ENCODE measurements around the gene PRDM5. TPM values are rescaled to one million over a fixed set of nuclear protein-coding genes. Genes with fewer than 3 reads are reported as not detected.
A peak's percentile ranks its signal among the peaks of the same experiment; 100 is the strongest.

Gene PRDM5
- total RNA-seq, result not detected in 2 replicates

GRCh38 chr4:120922381-120923206 is at the start of gene PRDM5:
PRDM5 (minus strand) TSS chr4:120922726; CDS start chr4:120922608, 118 bp downstream.
- no peaks in the 10 kb centered on the region for H3K9me3 Mint-ChIP-seq
- H3K27me3 Mint-ChIP-seq (ENCODE audit: insufficient read depth), result peaks cover 52% of the 10 kb centered on the region
- peak within 1 kb of the TSS; percentile 60 for H3K27ac Mint-ChIP-seq
- DNase-seq (ENCODE audit: low spot score), result peak; percentile 3
- H3K4me1 Mint-ChIP-seq (ENCODE audit: low read depth), result peaks cover 11% of the 10 kb centered on the region
- H3K36me3 Mint-ChIP-seq (ENCODE audit: low read depth), result peaks cover 4% of the 10 kb centered on the region
- H3K4me3 Mint-ChIP-seq, result peak within 1 kb of the TSS; percentile 86
- intact Hi-C loops (cut with micrococcal nuclease), result loop anchor here (1.0 to 5.0 kb wide), 3 partner anchors 105 to 148 kb away; no protein-coding TSS in a partner anchor

GRCh38 chr4:120971884-120972283 is 49.4 kb upstream of the PRDM5 start:
- H3K27ac Mint-ChIP-seq, result no peak overlapping the region
- no peaks in the 10 kb centered on the region for H3K4me1 Mint-ChIP-seq (ENCODE audit: low read depth)
- no peaks in the 10 kb centered on the region for H3K9me3 Mint-ChIP-seq
- H3K36me3 Mint-ChIP-seq (ENCODE audit: low read depth), result no peaks in the 10 kb centered on the region
- intact Hi-C loops (cut with micrococcal nuclease), result no loop called here
- no peak overlapping the region for H3K4me3 Mint-ChIP-seq
- DNase-seq (ENCODE audit: low spot score), result no peak
- no peaks in the 10 kb centered on the region for H3K27me3 Mint-ChIP-seq (ENCODE audit: insufficient read depth)

- H3K27ac Mint-ChIP-seq, result no peak overlapping the region
- no peak overlapping the region for H3K4me3 Mint-ChIP-seq
- no peak for DNase-seq (ENCODE audit: low spot score)
- no peaks in the 10 kb centered on the region for H3K9me3 Mint-ChIP-seq
- peaks cover 9% of the 10 kb centered on the region for H3K27me3 Mint-ChIP-seq (ENCODE audit: insufficient read depth)
- H3K36me3 Mint-ChIP-seq (ENCODE audit: low read depth), result no peaks in the 10 kb centered on the region
- no peaks in the 10 kb centered on the region for H3K4me1 Mint-ChIP-seq (ENCODE audit: low read depth)
- intact Hi-C loops (cut with micrococcal nuclease), result no loop called here
Measured at GRCh38 chr4:120965938-120966337, 43.4 kb upstream of the PRDM5 start.

GRCh38 chr4:120964596-120964995 is 42.1 kb upstream of the PRDM5 start:
- Mint-ChIP-seq H3K4me1 (ENCODE audit: low read depth) (no peaks in the 10 kb centered on the region), H3K27ac (no peak overlapping the region), H3K9me3 (no peaks in the 10 kb centered on the region), H3K36me3 (ENCODE audit: low read depth) (no peaks in the 10 kb centered on the region), H3K4me3 (no peak overlapping the region), H3K27me3 (ENCODE audit: insufficient read depth) (peaks cover 9% of the 10 kb centered on the region)
- no peak for DNase-seq (ENCODE audit: low spot score)
- intact Hi-C loops (cut with micrococcal nuclease), result no loop called here

- intact Hi-C loops (cut with micrococcal nuclease), result no loop called here
- H3K27ac Mint-ChIP-seq, result no peak overlapping the region
- H3K27me3 Mint-ChIP-seq (ENCODE audit: insufficient read depth), result peaks cover 9% of the 10 kb centered on the region
Measured at GRCh38 chr4:120963449-120963848, 40.9 kb upstream of the PRDM5 start.

GRCh38 chr4:120960656-120961267 is 38.2 kb upstream of the PRDM5 start:
- H3K4me3 Mint-ChIP-seq, result no peak overlapping the region

More at GRCh38 chr4:120963449-120963848, 40.9 kb upstream of the PRDM5 start:
- Mint-ChIP-seq H3K4me3 (no peak overlapping the region), H3K4me1 (ENCODE audit: low read depth) (no peaks in the 10 kb centered on the region), H3K9me3 (no peaks in the 10 kb centered on the region), H3K36me3 (ENCODE audit: low read depth) (no peaks in the 10 kb centered on the region)
- DNase-seq (ENCODE audit: low spot score), result no peak

GRCh38 chr4:120948382-120948781 is 25.9 kb upstream of the PRDM5 start:
- Mint-ChIP-seq H3K4me3 (no peak overlapping the region), H3K27me3 (ENCODE audit: insufficient read depth) (no peaks in the 10 kb centered on the region), H3K36me3 (ENCODE audit: low read depth) (no peaks in the 10 kb centered on the region), H3K9me3 (peaks cover 20% of the 10 kb centered on the region), H3K4me1 (ENCODE audit: low read depth) (no peaks in the 10 kb centered on the region), H3K27ac (no peak overlapping the region)
- DNase-seq (ENCODE audit: low spot score), result no peak
- intact Hi-C loops (cut with micrococcal nuclease), result no loop called here

More at GRCh38 chr4:120960656-120961267, 38.2 kb upstream of the PRDM5 start:
- Mint-ChIP-seq H3K9me3 (no peaks in the 10 kb centered on the region), H3K4me1 (ENCODE audit: low read depth) (no peaks in the 10 kb centered on the region), H3K27me3 (ENCODE audit: insufficient read depth) (peaks cover 9% of the 10 kb centered on the region), H3K27ac (no peak overlapping the region), H3K36me3 (ENCODE audit: low read depth) (no peaks in the 10 kb centered on the region)
- no peak for DNase-seq (ENCODE audit: low spot score)
- intact Hi-C loops (cut with micrococcal nuclease), result no loop called here

- DNase-seq (ENCODE audit: low spot score), result no peak
- intact Hi-C loops (cut with micrococcal nuclease), result no loop called here
- Mint-ChIP-seq H3K27ac (no peak overlapping the region), H3K4me3 (no peak overlapping the region), H3K9me3 (peaks cover 8% of the 10 kb centered on the region), H3K27me3 (ENCODE audit: insufficient read depth) (peaks cover 6% of the 10 kb centered on the region), H3K36me3 (ENCODE audit: low read depth) (no peaks in the 10 kb centered on the region), H3K4me1 (ENCODE audit: low read depth) (no peaks in the 10 kb centered on the region)
Measured at GRCh38 chr4:120942776-120943175, 20.2 kb upstream of the PRDM5 start.

GRCh38 chr4:120940547-120940946 is 18.0 kb upstream of the PRDM5 start:
- no peaks in the 10 kb centered on the region for H3K36me3 Mint-ChIP-seq (ENCODE audit: low read depth)
- intact Hi-C loops (cut with micrococcal nuclease), result no loop called here
- H3K9me3 Mint-ChIP-seq, result no peaks in the 10 kb centered on the region
- H3K27me3 Mint-ChIP-seq (ENCODE audit: insufficient read depth), result peaks cover 6% of the 10 kb centered on the region
- no peak for DNase-seq (ENCODE audit: low spot score)
- H3K4me1 Mint-ChIP-seq (ENCODE audit: low read depth), result no peaks in the 10 kb centered on the region
- H3K27ac Mint-ChIP-seq, result no peak overlapping the region
- no peak overlapping the region for H3K4me3 Mint-ChIP-seq

GRCh38 chr4:120939693-120940092 is 17.2 kb upstream of the PRDM5 start:
- no peaks in the 10 kb centered on the region for H3K9me3 Mint-ChIP-seq
- H3K27ac Mint-ChIP-seq, result no peak overlapping the region
- no peak for DNase-seq (ENCODE audit: low spot score)
- no peak overlapping the region for H3K4me3 Mint-ChIP-seq
- peaks cover 9% of the 10 kb centered on the region for H3K27me3 Mint-ChIP-seq (ENCODE audit: insufficient read depth)
- intact Hi-C loops (cut with micrococcal nuclease), result no loop called here
- H3K36me3 Mint-ChIP-seq (ENCODE audit: low read depth), result no peaks in the 10 kb centered on the region
- H3K4me1 Mint-ChIP-seq (ENCODE audit: low read depth), result no peaks in the 10 kb centered on the region

- H3K4me3 Mint-ChIP-seq, result no peak overlapping the region
- H3K9me3 Mint-ChIP-seq, result no peaks in the 10 kb centered on the region
- DNase-seq (ENCODE audit: low spot score), result no peak
- no peaks in the 10 kb centered on the region for H3K4me1 Mint-ChIP-seq (ENCODE audit: low read depth)
- H3K27ac Mint-ChIP-seq, result no peak overlapping the region
- intact Hi-C loops (cut with micrococcal nuclease), result no loop called here
- no peaks in the 10 kb centered on the region for H3K36me3 Mint-ChIP-seq (ENCODE audit: low read depth)
- H3K27me3 Mint-ChIP-seq (ENCODE audit: insufficient read depth), result peaks cover 18% of the 10 kb centered on the region
Measured at GRCh38 chr4:120929847-120930246, 7.3 kb upstream of the PRDM5 start.

GRCh38 chr4:120927801-120928409 is 5.4 kb upstream of the PRDM5 start:
- no peaks in the 10 kb centered on the region for H3K36me3 Mint-ChIP-seq (ENCODE audit: low read depth)
- no peak overlapping the region for H3K27ac Mint-ChIP-seq
- H3K4me1 Mint-ChIP-seq (ENCODE audit: low read depth), result peaks cover 4% of the 10 kb centered on the region
- no peak overlapping the region for H3K4me3 Mint-ChIP-seq
- intact Hi-C loops (cut with micrococcal nuclease), result no loop called here
- no peaks in the 10 kb centered on the region for H3K9me3 Mint-ChIP-seq
- DNase-seq (ENCODE audit: low spot score), result no peak
- H3K27me3 Mint-ChIP-seq (ENCODE audit: insufficient read depth), result peaks cover 33% of the 10 kb centered on the region

Measured in activated T-helper 1 cell treated with anti-CD3 and anti-CD28 coated beads, Interleukin-12 subunit alpha, Interleukin-12 subunit beta, Interleukin-2, Interleukin-4 antibody, amounts not matched to agents 30 ng/mL and 10 ng/mL and 1 ng/mL, durations not matched to agents 14 hours and 24 hours and 36 hours (primary cell).